Measurements from ENCODE around the gene C10orf62. TPM values are rescaled to one million over a fixed set of nuclear protein-coding genes. Genes with fewer than 3 reads are reported as not detected.
A peak's percentile ranks its signal among the peaks of the same experiment; 100 is the strongest.

The C10orf62 gene
- total RNA-seq, 1 donor from 2014 or later: under 0.01 TPM

DNA sequence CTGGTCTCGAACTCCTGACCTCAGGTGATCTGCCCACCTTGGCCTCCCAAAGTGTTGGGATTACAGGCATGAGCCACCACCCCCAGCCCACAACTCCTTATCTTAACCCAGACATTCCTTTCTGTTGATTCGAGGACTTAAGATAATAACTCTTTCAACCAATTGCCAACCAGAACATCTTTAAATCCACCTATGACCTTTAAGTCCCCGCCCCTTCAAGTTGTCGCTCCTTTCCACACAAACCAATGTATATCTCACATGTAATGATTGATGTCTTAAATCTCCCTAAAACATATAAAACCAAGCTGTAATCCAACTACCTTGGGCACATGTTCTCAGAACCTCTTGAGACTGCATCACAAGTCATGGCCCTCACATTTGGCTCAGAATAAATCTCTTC lies 24.7 kb upstream of the C10orf62 start:
- H3K4me3 ChIP-seq (ENCODE audit: low read depth, low read length): no peak overlapping the region
- no peaks in the 10 kb centered on the region for H3K27me3 ChIP-seq (ENCODE audit: control insufficient read depth, insufficient read depth, low read length)
- FAIRE-seq: no peak
- no peak for DNase-seq (ENCODE audit: low read depth)
- peaks cover 1% of the 10 kb centered on the region for H3K36me3 ChIP-seq (ENCODE audit: control insufficient read depth, insufficient read depth, low read length)
- TF ChIP-seq, protein P1, sequence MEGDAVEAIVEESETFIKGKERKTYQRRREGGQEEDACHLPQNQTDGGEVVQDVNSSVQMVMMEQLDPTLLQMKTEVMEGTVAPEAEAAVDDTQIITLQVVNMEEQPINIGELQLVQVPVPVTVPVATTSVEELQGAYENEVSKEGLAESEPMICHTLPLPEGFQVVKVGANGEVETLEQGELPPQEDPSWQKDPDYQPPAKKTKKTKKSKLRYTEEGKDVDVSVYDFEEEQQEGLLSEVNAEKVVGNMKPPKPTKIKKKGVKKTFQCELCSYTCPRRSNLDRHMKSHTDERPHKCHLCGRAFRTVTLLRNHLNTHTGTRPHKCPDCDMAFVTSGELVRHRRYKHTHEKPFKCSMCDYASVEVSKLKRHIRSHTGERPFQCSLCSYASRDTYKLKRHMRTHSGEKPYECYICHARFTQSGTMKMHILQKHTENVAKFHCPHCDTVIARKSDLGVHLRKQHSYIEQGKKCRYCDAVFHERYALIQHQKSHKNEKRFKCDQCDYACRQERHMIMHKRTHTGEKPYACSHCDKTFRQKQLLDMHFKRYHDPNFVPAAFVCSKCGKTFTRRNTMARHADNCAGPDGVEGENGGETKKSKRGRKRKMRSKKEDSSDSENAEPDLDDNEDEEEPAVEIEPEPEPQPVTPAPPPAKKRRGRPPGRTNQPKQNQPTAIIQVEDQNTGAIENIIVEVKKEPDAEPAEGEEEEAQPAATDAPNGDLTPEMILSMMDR (IDR thresholded peaks at IDR 0.05; ENCODE audit: insufficient read depth, low read length, severe bottlenecking): no peak

- no peak overlapping the region for H3K4me3 ChIP-seq (ENCODE audit: low read depth, low read length)
- DNase-seq (ENCODE audit: low read depth): peak; percentile 37
- no peaks in the 10 kb centered on the region for H3K27me3 ChIP-seq (ENCODE audit: control insufficient read depth, insufficient read depth, low read length)
- H3K36me3 ChIP-seq (ENCODE audit: control insufficient read depth, insufficient read depth, low read length): peaks cover 3% of the 10 kb centered on the region
- TF ChIP-seq, protein P1 (IDR thresholded peaks at IDR 0.05; ENCODE audit: insufficient read depth, low read length, severe bottlenecking): no peak
- no peak for FAIRE-seq
Measured at GRCh38 chr10:97566336-97566996, 23.1 kb upstream of the C10orf62 start.

DNA sequence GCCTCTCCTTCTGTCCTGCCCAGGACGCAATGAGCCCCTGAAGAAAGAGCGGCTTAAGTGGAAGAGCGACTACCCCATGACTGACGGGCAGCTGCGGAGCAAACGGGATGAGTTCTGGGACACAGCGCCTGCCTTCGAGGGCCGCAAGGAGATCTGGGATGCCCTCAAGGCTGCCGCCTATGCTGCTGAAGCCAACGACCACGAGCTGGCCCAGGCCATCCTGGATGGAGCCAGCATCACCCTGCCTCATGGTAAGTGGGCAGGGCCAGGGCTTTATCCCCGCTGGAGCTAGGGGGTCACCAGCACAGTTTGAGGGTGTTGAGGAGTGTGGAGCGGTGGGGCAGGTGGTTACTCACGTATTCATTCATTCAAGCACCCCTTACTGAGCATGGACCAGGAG lies 21.6 kb upstream of the C10orf62 start:
- H3K36me3 ChIP-seq (ENCODE audit: control insufficient read depth, insufficient read depth, low read length): peaks cover 3% of the 10 kb centered on the region
- no peak overlapping the region for H3K4me3 ChIP-seq (ENCODE audit: low read depth, low read length)
- FAIRE-seq: no peak
- no peaks in the 10 kb centered on the region for H3K27me3 ChIP-seq (ENCODE audit: control insufficient read depth, insufficient read depth, low read length)
- DNase-seq (ENCODE audit: low read depth): no peak
- TF ChIP-seq, protein P1 (IDR thresholded peaks at IDR 0.05; ENCODE audit: insufficient read depth, low read length, severe bottlenecking): no peak

DNA sequence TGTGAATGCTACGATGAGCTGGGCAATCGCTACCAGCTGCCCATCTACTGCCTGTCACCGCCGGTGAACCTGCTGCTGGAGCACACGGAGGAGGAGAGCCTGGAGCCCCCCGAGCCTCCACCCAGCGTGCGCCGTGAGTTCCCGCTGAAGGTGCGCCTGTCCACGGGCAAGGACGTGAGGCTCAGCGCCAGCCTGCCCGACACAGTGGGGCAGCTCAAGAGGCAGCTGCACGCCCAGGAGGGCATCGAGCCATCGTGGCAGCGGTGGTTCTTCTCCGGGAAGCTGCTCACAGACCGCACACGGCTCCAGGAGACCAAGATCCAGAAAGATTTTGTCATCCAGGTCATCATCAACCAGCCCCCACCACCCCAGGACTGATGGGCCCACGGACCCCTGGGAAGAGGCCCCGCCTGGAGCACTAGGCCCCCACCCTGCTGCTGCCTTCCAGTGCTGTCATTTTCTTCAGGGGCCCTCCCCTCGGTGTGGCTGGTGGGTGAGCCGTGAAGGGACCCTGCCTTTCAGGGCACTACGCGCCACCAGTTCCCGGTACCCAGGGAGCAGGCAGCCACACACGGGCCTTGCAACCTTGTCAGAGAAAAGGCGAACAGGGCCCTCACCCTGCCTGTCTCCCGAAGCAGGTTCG lies 19.3 kb upstream of the C10orf62 start:
- DNase-seq (ENCODE audit: low read depth): no peak
- Histone ChIP-seq H3K4me3 (ENCODE audit: low read depth, low read length) (no peak overlapping the region), H3K36me3 (ENCODE audit: control insufficient read depth, insufficient read depth, low read length) (peaks cover 3% of the 10 kb centered on the region), H3K27me3 (ENCODE audit: control insufficient read depth, insufficient read depth, low read length) (no peaks in the 10 kb centered on the region)
- FAIRE-seq: no peak
- TF ChIP-seq, protein P1 (IDR thresholded peaks at IDR 0.05; ENCODE audit: insufficient read depth, low read length, severe bottlenecking): no peak

DNA sequence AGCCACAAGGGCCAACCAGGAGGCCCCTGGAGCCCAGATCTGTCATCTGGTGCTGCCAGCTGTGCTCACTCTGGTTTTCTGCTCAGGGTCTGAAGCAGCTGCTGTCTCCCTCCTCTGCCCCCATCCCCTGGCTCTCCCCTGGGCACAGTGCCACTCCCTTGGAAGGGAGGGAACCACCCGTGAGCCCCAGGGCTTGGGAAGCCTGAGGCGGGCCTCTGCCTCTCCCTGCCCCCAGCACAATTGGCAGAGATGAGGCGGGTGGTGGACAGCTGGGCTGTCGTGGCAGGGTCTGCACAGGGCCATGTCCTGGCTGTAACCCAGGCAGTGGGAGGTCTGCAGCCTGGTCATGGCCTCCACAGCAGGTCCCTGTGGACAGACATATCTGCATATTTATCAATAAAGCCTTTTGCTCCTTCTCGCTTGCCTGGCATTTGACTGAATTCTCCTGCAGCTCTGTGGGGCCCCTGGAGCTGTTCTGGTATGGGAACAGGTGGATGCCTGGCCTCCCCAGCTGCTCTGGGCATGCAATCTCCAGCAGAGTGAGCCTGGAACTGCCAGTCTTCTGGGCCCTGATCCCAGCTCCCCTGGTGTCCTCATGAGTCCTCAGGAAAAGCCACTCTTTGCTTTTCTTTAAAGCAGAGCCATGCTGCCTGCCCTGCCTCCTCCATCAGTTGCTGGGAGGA lies 18.6 kb upstream of the C10orf62 start:
- no peak overlapping the region for H3K4me3 ChIP-seq (ENCODE audit: low read depth, low read length)
- FAIRE-seq: no peak

More for the DNA sequence above, 18.6 kb upstream of the C10orf62 start:
- H3K27me3 ChIP-seq (ENCODE audit: control insufficient read depth, insufficient read depth, low read length): no peaks in the 10 kb centered on the region
- H3K36me3 ChIP-seq (ENCODE audit: control insufficient read depth, insufficient read depth, low read length): peaks cover 3% of the 10 kb centered on the region
- TF ChIP-seq, protein P1 (IDR thresholded peaks at IDR 0.05; ENCODE audit: insufficient read depth, low read length, severe bottlenecking): no peak
- no peak for DNase-seq (ENCODE audit: low read depth)
